Hematopoietic multipotent progenitor cell (in vitro differentiated cells): ENCODE data around the gene SETD2. TPM values are rescaled to one million over a fixed set of nuclear protein-coding genes. Genes with fewer than 3 reads are reported as not detected.
"Not testable (repeated sequence)": the region's sequence is repeated elsewhere in the genome, so short reads cannot be mapped to it uniquely, and the experiment has no call there.

ENCODE experiments used
- DNase-seq, 3 donors: peaks; one replicate each; pipeline ENCODE4 v3.0.0-alpha.2; 2011 to 2015; ENCODE audit warnings: low read depth in 2 of 3, low spot score in 2 of 3
- total RNA-seq: library from RNA; depleted of rRNA; stranded (reverse); fragments of >200 nt; gene quantifications from one replicate; pipeline ENCODE4 v1.2.3, GENCODE V29; 2012

Gene SETD2, protein sequence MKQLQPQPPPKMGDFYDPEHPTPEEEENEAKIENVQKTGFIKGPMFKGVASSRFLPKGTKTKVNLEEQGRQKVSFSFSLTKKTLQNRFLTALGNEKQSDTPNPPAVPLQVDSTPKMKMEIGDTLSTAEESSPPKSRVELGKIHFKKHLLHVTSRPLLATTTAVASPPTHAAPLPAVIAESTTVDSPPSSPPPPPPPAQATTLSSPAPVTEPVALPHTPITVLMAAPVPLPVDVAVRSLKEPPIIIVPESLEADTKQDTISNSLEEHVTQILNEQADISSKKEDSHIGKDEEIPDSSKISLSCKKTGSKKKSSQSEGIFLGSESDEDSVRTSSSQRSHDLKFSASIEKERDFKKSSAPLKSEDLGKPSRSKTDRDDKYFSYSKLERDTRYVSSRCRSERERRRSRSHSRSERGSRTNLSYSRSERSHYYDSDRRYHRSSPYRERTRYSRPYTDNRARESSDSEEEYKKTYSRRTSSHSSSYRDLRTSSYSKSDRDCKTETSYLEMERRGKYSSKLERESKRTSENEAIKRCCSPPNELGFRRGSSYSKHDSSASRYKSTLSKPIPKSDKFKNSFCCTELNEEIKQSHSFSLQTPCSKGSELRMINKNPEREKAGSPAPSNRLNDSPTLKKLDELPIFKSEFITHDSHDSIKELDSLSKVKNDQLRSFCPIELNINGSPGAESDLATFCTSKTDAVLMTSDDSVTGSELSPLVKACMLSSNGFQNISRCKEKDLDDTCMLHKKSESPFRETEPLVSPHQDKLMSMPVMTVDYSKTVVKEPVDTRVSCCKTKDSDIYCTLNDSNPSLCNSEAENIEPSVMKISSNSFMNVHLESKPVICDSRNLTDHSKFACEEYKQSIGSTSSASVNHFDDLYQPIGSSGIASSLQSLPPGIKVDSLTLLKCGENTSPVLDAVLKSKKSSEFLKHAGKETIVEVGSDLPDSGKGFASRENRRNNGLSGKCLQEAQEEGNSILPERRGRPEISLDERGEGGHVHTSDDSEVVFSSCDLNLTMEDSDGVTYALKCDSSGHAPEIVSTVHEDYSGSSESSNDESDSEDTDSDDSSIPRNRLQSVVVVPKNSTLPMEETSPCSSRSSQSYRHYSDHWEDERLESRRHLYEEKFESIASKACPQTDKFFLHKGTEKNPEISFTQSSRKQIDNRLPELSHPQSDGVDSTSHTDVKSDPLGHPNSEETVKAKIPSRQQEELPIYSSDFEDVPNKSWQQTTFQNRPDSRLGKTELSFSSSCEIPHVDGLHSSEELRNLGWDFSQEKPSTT (N-terminal part only)
- total RNA-seq = 24.2 TPM

DNA sequence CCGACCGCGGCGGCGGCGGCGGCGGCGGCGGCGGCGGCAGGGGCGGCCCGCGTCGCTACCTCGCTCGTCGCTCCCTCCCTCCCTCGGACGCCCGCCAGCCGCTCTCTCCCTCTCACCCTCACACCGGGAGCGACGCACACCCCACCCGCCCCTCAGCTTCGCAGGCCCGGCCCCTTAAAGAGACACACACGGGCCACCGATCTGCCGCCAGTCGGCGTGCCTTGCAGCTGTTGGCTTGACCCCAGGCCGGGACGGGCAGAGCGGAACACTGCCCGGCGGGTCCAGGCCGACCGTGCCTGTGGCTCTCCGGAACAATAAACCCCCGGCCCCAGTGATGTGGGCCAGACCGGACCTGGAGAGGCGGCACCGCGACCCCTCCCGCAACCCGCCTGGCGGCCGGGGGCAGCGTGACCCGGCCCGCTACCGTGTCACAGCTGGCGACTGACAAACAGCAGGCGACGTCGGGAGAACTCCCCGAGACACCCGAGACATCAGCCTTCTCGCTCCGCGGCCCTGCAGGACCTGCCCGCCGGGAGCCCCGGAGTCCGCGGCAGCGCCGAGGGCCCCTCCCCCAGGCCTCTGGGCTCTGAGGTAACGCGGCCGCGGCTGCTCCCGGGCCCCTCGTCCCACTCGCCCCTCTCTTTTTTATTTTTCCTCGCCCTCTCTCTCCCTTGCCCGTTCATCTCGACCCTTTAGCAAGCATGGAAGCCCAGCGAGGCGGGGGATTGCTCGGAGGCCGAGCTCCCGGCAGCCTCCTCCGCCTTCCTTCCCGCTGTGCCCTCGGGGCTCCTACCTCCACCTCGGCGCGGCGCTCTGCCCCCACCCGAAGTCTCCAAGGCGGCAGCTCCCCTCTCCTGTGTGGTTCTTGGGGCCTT is at the start of gene SETD2:
SETD2 (minus strand) TSS at position 107 of the 875 bp plus-strand sequence. CDS start 189 bp downstream, outside the sequence.
- peak; percentile 62 to 94 (median 89) for DNase-seq

- no peak for DNase-seq
Observed at GRCh38 chr3:47210863-47211405, 47.0 kb upstream of the SETD2 start.

- not testable (repeated sequence) for DNase-seq
Observed at GRCh38 chr3:47206022-47206421, 42.1 kb upstream of the SETD2 start.

GRCh38 chr3:47204875-47205274 is 41.0 kb upstream of the SETD2 start:
- DNase-seq = no peak

DNA sequence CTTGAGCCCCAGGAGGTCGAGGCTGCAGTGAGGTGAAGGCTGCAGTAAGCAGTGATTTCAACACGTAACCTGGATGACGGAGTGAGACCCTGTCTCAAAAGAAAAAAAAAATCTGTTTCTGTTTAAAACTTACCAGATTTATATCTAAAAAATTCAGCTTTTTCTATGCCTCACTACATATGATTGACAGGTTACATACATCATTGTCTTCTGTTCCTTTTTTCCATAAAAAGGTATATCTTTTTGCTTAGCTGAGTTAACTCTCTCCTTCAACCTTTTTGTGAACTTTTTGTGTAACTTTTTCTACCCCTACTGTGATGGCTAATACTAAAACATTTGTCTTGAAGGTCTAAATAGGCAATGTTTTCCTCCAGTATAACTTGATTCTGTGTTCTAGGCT is 38.6 kb upstream of the SETD2 start:
- DNase-seq = no peak

DNA sequence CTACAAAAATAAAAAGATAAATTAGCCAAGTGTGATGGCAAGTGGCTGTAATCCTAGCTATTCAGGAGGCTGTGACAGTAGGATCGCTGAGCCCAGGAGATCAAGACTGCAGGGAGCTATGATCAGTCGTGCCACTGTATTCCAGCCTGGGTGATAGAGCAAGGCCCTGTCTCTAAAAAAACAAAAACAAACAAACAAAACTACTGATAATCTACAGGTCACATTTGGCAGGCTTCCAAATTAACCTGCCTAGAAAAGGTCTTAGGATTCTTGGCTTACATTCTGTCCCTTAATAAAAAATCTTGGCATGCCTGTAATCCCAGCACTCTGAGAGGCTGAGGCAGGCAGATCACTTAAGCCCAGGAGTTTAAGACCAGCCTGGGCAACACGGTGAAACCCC is 33.4 kb upstream of the SETD2 start:
- no peak for DNase-seq

DNA sequence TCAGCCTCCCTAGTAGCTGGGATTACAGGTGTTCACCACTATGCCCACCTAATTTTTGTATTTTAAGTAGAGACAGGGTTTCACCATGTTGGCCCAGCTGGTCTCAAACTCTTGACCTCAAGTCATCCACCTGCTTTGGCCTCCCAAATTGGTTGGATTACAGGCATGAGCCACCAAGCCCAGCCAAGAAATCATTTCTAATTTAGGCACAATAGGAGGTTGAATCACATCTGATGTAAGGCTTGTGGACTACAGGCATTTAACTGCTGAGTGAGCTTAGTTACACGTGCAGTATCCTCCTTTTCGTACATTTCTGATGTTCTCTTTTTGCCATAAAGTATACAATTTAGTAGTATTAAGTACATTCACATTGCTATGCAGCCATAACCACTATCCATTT is 31.1 kb upstream of the SETD2 start:
- DNase-seq = no peak

DNA sequence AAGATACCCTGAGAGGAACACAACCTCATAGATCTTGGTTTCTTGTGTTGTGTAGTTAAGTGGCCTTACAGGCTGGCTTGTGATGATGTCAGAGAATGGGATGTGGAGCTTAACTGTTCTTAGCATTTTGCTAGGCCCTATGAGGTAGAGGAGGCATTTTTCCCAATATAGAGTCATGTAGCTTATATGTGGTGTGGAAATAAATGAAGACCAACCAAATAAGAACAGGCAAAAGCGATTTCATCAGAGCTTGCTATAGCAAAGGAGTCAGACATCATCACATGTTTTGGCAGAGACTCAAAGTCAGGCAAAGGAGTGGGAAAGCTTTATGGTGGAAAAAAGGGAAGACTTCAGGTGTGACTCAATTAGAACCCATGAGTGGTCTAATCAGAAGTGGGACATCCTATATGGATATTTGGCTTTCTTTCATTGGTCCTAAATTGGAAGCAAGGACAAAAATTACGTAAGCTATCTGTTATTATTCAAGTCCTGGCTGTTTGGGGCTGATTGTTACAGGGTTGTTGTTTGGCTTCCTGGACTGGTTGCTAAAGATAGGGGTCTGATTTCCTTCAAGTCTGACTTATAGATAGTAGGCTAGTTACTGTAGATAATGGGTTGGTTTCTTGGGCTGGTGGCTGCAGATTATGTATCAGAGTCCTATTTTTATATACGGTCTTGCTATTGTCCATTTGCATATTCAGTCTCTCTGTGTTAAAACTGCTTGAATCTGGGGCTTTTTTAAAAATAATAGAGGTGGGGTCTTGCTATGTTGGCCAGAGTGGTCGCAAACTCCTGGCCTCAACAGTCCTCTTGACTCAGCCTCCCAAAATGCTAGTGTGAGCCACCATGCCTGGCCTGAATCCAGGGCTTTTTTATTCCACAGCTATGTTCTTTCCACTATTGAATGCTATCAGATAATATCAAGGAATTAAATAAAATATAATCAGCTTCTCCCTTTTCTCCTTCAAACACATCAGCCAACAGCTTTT is 30.3 kb upstream of the SETD2 start:
- no peak for DNase-seq

- DNase-seq = no peak
Observed at GRCh38 chr3:47186285-47186684, 22.4 kb upstream of the SETD2 start.

DNA sequence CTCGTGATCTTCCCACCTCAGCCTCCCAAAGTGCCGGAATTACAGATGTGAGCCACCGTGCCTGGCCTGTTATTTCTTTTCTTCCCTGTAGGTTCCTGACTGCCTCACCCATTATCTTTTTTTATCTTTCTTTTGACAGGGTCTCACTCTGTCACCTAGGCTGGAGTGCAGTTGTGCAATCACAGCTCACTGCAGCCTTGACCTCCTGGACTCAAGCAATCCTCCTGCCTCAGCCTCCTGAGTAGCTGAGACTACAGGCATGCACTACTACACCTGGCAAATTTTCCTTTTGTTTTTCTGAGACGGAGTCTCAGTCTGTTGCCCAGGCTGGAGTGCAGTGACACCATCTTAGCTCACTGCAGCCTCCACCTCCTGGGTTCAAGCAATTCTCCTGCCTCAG is 17.8 kb upstream of the SETD2 start:
- not testable (repeated sequence) for DNase-seq

DNA sequence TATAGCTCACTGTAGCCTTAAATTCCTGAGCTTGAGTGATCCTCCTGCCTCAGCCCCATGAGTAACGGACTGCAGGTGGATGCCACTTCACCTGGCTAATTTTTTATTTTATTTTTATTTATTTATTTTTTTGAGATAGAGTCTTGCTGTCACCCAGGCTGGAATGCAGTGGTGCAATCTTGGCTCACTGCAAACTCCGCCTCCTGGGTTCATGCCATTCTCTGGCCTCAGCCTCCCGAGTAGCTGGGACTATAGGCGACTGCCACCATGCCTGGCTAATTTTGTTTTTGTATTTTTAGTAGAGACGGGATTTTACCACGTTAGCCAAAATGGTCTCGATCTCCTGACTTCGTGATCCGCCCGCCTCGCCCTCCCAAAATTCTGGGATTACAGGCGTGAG is 16.1 kb upstream of the SETD2 start:
- DNase-seq = not testable (repeated sequence)

- no peak for DNase-seq
Observed at GRCh38 chr3:47176582-47176981, 12.7 kb upstream of the SETD2 start.

DNA sequence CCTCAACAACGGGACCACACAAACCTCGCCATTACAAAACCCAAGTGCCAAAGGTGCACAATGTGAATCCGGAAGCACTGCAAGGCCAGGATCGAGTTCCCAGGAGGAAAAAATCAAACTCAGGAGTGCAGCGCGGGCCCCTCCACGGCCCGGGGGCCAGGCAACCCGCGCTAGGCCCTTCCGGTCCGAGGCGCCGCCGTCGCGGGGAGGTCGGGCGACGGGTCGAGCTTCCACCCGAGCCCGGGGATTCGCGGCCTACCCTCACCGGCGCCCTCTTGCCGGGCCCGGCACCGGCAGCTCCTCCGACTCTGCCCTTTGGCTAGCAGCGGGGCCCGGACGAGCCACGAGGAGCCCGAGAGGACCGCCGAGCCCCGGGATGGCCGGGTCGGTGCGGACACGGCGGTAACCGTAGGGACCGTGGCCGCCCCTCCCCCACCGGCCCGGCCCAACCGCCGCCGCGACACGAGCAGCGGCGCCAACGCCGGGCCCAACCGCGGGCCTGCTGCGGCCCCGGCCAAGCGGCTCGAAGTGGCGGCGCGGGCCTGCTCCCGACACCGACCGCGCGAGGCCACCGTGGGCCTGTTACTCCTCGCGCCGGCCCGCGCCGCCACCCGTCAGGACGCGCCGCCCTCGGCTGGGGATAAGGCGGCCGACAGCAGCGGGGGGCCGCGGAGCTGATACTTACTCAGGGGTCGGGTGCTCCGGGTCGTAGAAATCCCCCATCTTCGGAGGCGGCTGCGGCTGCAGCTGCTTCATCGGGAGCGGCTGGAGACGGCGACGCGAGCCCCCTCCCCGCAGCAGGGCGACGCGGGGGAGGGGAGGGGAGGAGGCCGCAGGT is 525 bp downstream of the SETD2 start:
- DNase-seq = peak; percentile 46 to 60 (median 53)

- DNase-seq = no peak
Observed at GRCh38 chr3:47162697-47163168, 1.2 kb downstream of the SETD2 start.

DNA sequence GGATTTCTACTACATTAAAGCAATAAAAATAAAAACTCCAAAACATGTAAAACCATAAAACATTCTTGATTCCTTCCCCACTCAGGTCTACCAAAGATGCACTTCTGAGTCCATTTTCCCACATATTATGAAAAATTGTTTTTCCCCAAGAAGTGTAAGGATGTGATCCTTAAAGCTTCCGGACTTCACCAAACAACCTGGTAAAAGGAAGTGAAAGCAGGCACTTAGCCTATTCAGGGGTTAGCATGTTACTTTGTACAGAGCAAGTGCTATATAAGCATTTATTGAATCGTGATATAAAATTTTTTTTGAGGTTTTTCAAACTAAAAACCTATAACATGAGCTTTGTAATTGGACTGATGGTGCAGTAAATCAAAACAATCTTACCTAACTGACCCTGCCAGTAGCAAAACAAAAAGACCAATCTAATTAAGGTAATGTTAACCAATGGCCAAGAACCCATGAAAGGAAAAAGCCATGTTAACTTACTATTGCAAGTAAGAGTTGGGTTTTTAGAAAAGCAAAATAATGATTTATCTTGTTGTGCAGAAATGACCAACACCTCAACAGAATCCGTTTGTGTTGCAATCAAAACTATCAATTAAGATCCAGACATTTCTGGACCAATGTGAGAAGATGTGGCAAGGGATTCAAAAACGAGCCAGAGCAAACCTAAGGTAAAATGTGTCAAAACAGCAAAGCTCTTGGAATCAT is 1.8 kb downstream of the SETD2 start:
- no peak for DNase-seq

GRCh38 chr3:47159820-47160219 is 4.1 kb downstream of the SETD2 start:
- no peak for DNase-seq

DNA sequence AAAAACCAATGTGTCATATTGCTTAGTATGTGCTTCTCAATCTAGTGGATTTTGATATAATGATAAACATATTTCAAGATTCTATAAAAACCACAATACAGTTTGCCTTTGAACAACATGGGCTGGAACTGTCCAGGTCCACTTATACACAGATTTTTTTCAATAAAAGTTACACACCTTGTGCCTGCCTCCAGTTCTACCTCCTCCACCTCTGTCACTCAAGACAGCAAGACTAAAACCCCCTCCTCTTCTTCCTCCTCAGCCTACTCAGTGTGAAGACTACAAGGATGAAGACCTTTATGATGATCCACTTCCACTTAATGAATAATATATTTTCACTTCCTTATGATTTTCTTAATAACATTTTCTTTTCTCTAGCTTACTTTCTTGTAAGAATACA is 5.7 kb downstream of the SETD2 start:
- no peak for DNase-seq
